Testis (tissue), 2 donors: ENCODE results near the gene OR52K2.

Experiments used
- CTCF ChIP-seq, 3 experiments: fragments of 450-650 bp in 2 of 3; fragments of 200-600 bp in 1 of 3; sonication (generic) in 1 of 3; IDR thresholded peaks; one replicate each; pipeline ENCODE4 v1.5.1; 2016 to 2019; ENCODE audit warnings: antibody characterized with exemption in 3 of 3, mild to moderate bottlenecking in 2 of 3, moderate library complexity in 1 of 3
- POLR2A ChIP-seq: fragments of 450-650 bp; IDR thresholded peaks from one replicate; pipeline ENCODE4 v1.6.1; 2017; ENCODE audit warnings: antibody characterized with exemption, mild to moderate bottlenecking, moderate library complexity

- TF ChIP-seq CTCF (IDR thresholded peaks at IDR 0.05), result no peak
- TF ChIP-seq POLR2A, result no peak
These were observed 15.2 kb upstream of the OR52K2 start for GRCh38 chr11:4433856-4434255.
